ENCODE data around the gene TMEM41B. TPM values are rescaled to one million over a fixed set of nuclear protein-coding genes. Genes with fewer than 3 reads are reported as not detected.

Gene TMEM41B
- total RNA-seq, 1 experiment from 2014 or later, result 72.0 TPM

GRCh38 chr11:9304178-9304577 is 10.2 kb downstream of the TMEM41B start:
- BruUV-seq (replicated peaks), result no TSS peak
- H3K36me3 Mint-ChIP-seq (ENCODE audit: insufficient read depth, unreplicated experiment), result no peaks in the 10 kb centered on the region
- H3K27me3 Mint-ChIP-seq (ENCODE audit: unreplicated experiment), result no peaks in the 10 kb centered on the region
- H3K9me3 Mint-ChIP-seq (ENCODE audit: low read depth, unreplicated experiment), result peaks cover 3% of the 10 kb centered on the region
- CTCF ChIA-PET, result no interaction called here
- intact Hi-C loops (cut with micrococcal nuclease; ENCODE audit: unreplicated experiment), result no loop called here
- DNase-seq, result no peak
- H3K4me1 Mint-ChIP-seq (ENCODE audit: low read depth, unreplicated experiment), result peaks cover 16% of the 10 kb centered on the region
- TF ChIP-seq, protein P1, sequence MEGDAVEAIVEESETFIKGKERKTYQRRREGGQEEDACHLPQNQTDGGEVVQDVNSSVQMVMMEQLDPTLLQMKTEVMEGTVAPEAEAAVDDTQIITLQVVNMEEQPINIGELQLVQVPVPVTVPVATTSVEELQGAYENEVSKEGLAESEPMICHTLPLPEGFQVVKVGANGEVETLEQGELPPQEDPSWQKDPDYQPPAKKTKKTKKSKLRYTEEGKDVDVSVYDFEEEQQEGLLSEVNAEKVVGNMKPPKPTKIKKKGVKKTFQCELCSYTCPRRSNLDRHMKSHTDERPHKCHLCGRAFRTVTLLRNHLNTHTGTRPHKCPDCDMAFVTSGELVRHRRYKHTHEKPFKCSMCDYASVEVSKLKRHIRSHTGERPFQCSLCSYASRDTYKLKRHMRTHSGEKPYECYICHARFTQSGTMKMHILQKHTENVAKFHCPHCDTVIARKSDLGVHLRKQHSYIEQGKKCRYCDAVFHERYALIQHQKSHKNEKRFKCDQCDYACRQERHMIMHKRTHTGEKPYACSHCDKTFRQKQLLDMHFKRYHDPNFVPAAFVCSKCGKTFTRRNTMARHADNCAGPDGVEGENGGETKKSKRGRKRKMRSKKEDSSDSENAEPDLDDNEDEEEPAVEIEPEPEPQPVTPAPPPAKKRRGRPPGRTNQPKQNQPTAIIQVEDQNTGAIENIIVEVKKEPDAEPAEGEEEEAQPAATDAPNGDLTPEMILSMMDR (IDR thresholded peaks at IDR 0.05; ENCODE audit: unreplicated experiment), result no peak
- no peak overlapping the region for H3K27ac Mint-ChIP-seq (ENCODE audit: unreplicated experiment)
- H3K4me3 Mint-ChIP-seq (ENCODE audit: low read depth, unreplicated experiment), result no peak overlapping the region

GRCh38 chr11:9302448-9302847 is 11.9 kb downstream of the TMEM41B start:
- CTCF ChIA-PET, result no interaction called here

GRCh38 chr11:9301720-9302119 is 12.7 kb downstream of the TMEM41B start:
- TF ChIP-seq, protein P1 (IDR thresholded peaks at IDR 0.05; ENCODE audit: unreplicated experiment), result no peak
- DNase-seq, result no peak
- Mint-ChIP-seq H3K27ac (ENCODE audit: unreplicated experiment) (no peak overlapping the region), H3K36me3 (ENCODE audit: insufficient read depth, unreplicated experiment) (peaks cover 4% of the 10 kb centered on the region), H3K9me3 (ENCODE audit: low read depth, unreplicated experiment) (no peaks in the 10 kb centered on the region), H3K4me1 (ENCODE audit: low read depth, unreplicated experiment) (peaks cover 3% of the 10 kb centered on the region), H3K27me3 (ENCODE audit: unreplicated experiment) (no peaks in the 10 kb centered on the region), H3K4me3 (ENCODE audit: low read depth, unreplicated experiment) (no peak overlapping the region)
- intact Hi-C loops (cut with micrococcal nuclease; ENCODE audit: unreplicated experiment), result no loop called here
- BruUV-seq (replicated peaks), result no TSS peak
- CTCF ChIA-PET, result interaction anchor here (0.6 to 0.7 kb wide), 2 partner anchors 61 to 1027 kb away, joined by 3 to 4 read pairs; no protein-coding TSS in a partner anchor

More at GRCh38 chr11:9302448-9302847, 11.9 kb downstream of the TMEM41B start:
- H3K4me3 Mint-ChIP-seq (ENCODE audit: low read depth, unreplicated experiment), result no peak overlapping the region
- BruUV-seq (replicated peaks), result no TSS peak
- H3K27me3 Mint-ChIP-seq (ENCODE audit: unreplicated experiment), result no peaks in the 10 kb centered on the region
- H3K4me1 Mint-ChIP-seq (ENCODE audit: low read depth, unreplicated experiment), result peaks cover 8% of the 10 kb centered on the region
- peaks cover 4% of the 10 kb centered on the region for H3K36me3 Mint-ChIP-seq (ENCODE audit: insufficient read depth, unreplicated experiment)
- no peak for DNase-seq
- no peaks in the 10 kb centered on the region for H3K9me3 Mint-ChIP-seq (ENCODE audit: low read depth, unreplicated experiment)
- TF ChIP-seq, protein P1 (IDR thresholded peaks at IDR 0.05; ENCODE audit: unreplicated experiment), result no peak
- intact Hi-C loops (cut with micrococcal nuclease; ENCODE audit: unreplicated experiment), result no loop called here
- H3K27ac Mint-ChIP-seq (ENCODE audit: unreplicated experiment), result no peak overlapping the region

GRCh38 chr11:9293646-9294045 is 20.7 kb downstream of the TMEM41B start:
- H3K4me1 Mint-ChIP-seq (ENCODE audit: low read depth, unreplicated experiment), result no peaks in the 10 kb centered on the region
- no TSS peak for BruUV-seq (replicated peaks)
- H3K4me3 Mint-ChIP-seq (ENCODE audit: low read depth, unreplicated experiment), result no peak overlapping the region
- H3K9me3 Mint-ChIP-seq (ENCODE audit: low read depth, unreplicated experiment), result no peaks in the 10 kb centered on the region
- CTCF ChIA-PET, result no interaction called here
- DNase-seq, result no peak
- no peaks in the 10 kb centered on the region for H3K27me3 Mint-ChIP-seq (ENCODE audit: unreplicated experiment)
- H3K27ac Mint-ChIP-seq (ENCODE audit: unreplicated experiment), result no peak overlapping the region
- H3K36me3 Mint-ChIP-seq (ENCODE audit: insufficient read depth, unreplicated experiment), result peaks cover 31% of the 10 kb centered on the region
- intact Hi-C loops (cut with micrococcal nuclease; ENCODE audit: unreplicated experiment), result no loop called here
- TF ChIP-seq, protein P1 (IDR thresholded peaks at IDR 0.05; ENCODE audit: unreplicated experiment), result no peak

All from Calu3 (cell line).